Kidney capillary endothelial cell (primary cell): Measurements from ENCODE around the gene UBE2L5.
"Not testable (repeated sequence)": the region's sequence is repeated elsewhere in the genome, so short reads cannot be mapped to it uniquely, and the experiment has no call there.

Source experiments
- DNase-seq: peaks from one replicate; pipeline ENCODE4 v3.0.0-alpha.2; 2018; ENCODE audit warnings: low spot score

UBE2L5 gene

GRCh38 chr13:30440910-30441703 lies 18.8 kb downstream of the UBE2L5 start:
- DNase-seq = no peak

- DNase-seq = no peak
Observed at GRCh38 chr13:30442926-30443325, 20.6 kb downstream of the UBE2L5 start.

- not testable (repeated sequence) for DNase-seq
Observed at GRCh38 chr13:30443491-30443890, 21.2 kb downstream of the UBE2L5 start.

GRCh38 chr13:30443957-30444404 lies 21.7 kb downstream of the UBE2L5 start:
- no peak for DNase-seq

GRCh38 chr13:30446126-30446500 lies 23.8 kb downstream of the UBE2L5 start:
- no peak for DNase-seq

GRCh38 chr13:30448441-30448840 lies 26.1 kb downstream of the UBE2L5 start:
- no peak for DNase-seq

- no peak for DNase-seq
Observed at GRCh38 chr13:30450066-30450465, 27.8 kb downstream of the UBE2L5 start.

- not testable (repeated sequence) for DNase-seq
Observed at GRCh38 chr13:30451476-30451875, 29.2 kb downstream of the UBE2L5 start.

- DNase-seq = peak; percentile 22
Observed at GRCh38 chr13:30453727-30454126, 31.4 kb downstream of the UBE2L5 start.

GRCh38 chr13:30454991-30455390 lies 32.7 kb downstream of the UBE2L5 start:
- no peak for DNase-seq

- no peak for DNase-seq
Observed at GRCh38 chr13:30456290-30456689, 34.0 kb downstream of the UBE2L5 start.

- DNase-seq = no peak
Observed at GRCh38 chr13:30457306-30457891, 35.1 kb downstream of the UBE2L5 start.

GRCh38 chr13:30461279-30462066 lies 39.2 kb downstream of the UBE2L5 start:
- peak; percentile 23 for DNase-seq

GRCh38 chr13:30463787-30464495 lies 41.6 kb downstream of the UBE2L5 start:
- peak; percentile 79 for DNase-seq

- peak; percentile 39 for DNase-seq
Observed at GRCh38 chr13:30464496-30465342, 42.4 kb downstream of the UBE2L5 start.

- no peak for DNase-seq
Observed at GRCh38 chr13:30465343-30465592, 43.0 kb downstream of the UBE2L5 start.

- DNase-seq = peak; percentile 97
Observed at GRCh38 chr13:30465593-30466357, 43.5 kb downstream of the UBE2L5 start, which contains the start of gene HMGB1. Gene HMGB1, minus strand, starts transcription at chr13:30465936. Its CDS starts 2,256 bp downstream, at chr13:30463680.

GRCh38 chr13:30466358-30466714 lies 44.0 kb downstream of the UBE2L5 start:
- no peak for DNase-seq

GRCh38 chr13:30466841-30467252 lies 44.6 kb downstream of the UBE2L5 start:
- DNase-seq = no peak

GRCh38 chr13:30473675-30474074 lies 51.4 kb downstream of the UBE2L5 start:
- no peak for DNase-seq
